HG03469 (cell line): ENCODE data around the gene NCMAP.

ENCODE experiments used
- ATAC-seq: cut with Tn5 transposase; IDR thresholded peaks from one replicate; pipeline ENCODE4 v1.9.1; 2021; ENCODE audit warnings: mild to moderate bottlenecking, moderate library complexity, moderate number of reproducible peaks; ENCODE audit not compliant: unreplicated experiment

The NCMAP gene

GRCh38 chr1:24568475-24568874 is 12.6 kb downstream of the NCMAP start:
- ATAC-seq = no peak

GRCh38 chr1:24570265-24571125 is 14.6 kb downstream of the NCMAP start:
- ATAC-seq = no peak

GRCh38 chr1:24572301-24572700 is 16.4 kb downstream of the NCMAP start:
- ATAC-seq = no peak

- ATAC-seq = no peak
These were observed 20.2 kb downstream of the NCMAP start for GRCh38 chr1:24575905-24576587.

GRCh38 chr1:24578846-24579245 is 23.0 kb downstream of the NCMAP start:
- no peak for ATAC-seq

GRCh38 chr1:24580756-24581155 is 24.9 kb downstream of the NCMAP start:
- no peak for ATAC-seq

- ATAC-seq = no peak
These were observed 28.3 kb downstream of the NCMAP start for GRCh38 chr1:24584171-24584647.

- ATAC-seq = no peak
These were observed 30.2 kb downstream of the NCMAP start for GRCh38 chr1:24586119-24586518.

GRCh38 chr1:24586970-24587820 is 31.3 kb downstream of the NCMAP start:
- no peak for ATAC-seq

GRCh38 chr1:24588573-24588972 is 32.7 kb downstream of the NCMAP start:
- no peak for ATAC-seq

GRCh38 chr1:24589200-24589599 is 33.3 kb downstream of the NCMAP start:
- no peak for ATAC-seq

- no peak for ATAC-seq
These were observed 35.9 kb downstream of the NCMAP start for GRCh38 chr1:24591781-24592180.

- no peak for ATAC-seq
These were observed 38.4 kb downstream of the NCMAP start for GRCh38 chr1:24594328-24594598.

GRCh38 chr1:24596401-24596880 is 40.6 kb downstream of the NCMAP start:
- no peak for ATAC-seq

GRCh38 chr1:24599265-24599664 is 43.4 kb downstream of the NCMAP start:
- no peak for ATAC-seq

- no peak for ATAC-seq
These were observed 44.7 kb downstream of the NCMAP start for GRCh38 chr1:24600551-24600950.

GRCh38 chr1:24605534-24606295 is 49.8 kb downstream of the NCMAP start:
- no peak for ATAC-seq

- ATAC-seq = no peak
These were observed 50.4 kb downstream of the NCMAP start for GRCh38 chr1:24606296-24606605.

- ATAC-seq = no peak
These were observed 50.7 kb downstream of the NCMAP start for GRCh38 chr1:24606621-24607020.

- ATAC-seq = no peak
These were observed 54.1 kb downstream of the NCMAP start for GRCh38 chr1:24609949-24610517.
